ENCODE data around the gene APIP.

The APIP gene

DNA sequence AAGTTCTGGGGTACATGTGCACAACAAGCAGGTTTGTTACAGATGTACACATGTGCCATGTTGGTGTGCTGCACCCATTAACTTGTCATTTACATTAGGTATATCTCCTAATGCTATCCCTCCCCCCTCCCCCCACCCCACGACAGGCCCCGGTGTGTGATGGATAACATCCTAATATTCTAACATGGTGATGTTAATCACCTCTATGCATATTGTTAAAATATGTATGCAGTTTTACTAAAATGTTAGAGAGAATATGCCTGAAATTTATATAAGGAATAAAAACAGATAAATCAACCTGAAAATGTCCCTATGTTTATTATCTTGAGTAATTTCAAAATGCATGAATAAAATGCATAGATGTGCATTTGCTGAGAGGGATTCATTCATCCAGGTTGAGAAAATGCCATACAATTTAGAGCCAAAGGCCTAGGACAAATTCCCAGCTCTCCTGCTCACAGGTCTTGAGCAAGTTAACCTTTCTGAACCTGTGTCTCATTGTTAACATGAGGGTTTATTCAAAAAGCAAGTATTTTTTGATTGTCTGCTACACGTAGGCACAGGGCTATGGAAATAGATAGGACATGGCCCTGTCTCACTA is 38.7 kb downstream of the APIP start:
- no peak for DNase-seq

- DNase-seq, result no peak
Observed at GRCh38 chr11:34874202-34874601, 42.0 kb downstream of the APIP start.

DNA sequence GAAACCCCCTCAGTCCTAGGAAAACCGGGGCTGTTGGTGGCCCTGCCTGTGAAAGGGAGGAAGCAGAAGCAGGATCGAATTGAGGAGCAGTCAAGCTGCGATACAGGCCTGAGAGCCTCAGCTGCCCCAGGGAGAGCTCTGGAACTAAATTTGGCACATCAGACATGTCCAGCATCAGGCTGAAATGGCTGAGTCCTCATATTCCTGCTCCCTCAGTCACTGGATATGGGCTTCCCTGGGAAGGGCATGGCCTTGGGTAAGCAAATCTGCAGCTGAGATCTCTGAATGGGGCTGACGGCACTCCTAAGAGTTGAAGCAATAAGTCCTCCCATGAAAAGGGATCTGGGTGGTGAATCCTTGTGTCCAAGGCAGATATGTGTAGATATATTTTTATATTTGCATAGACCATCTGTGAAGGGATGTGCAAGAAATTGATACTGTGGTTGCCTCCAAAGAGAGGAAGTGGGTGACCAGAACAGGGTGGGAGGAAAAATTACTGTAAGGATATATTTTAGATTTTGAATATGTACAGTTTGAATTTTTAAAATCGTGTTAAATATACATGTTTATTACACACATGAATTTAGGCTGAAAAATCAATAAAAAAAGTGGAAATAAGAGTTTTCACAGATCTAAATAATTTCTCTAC is 45.5 kb downstream of the APIP start:
- DNase-seq, result no peak

GRCh38 chr11:34869425-34869824 is 46.8 kb downstream of the APIP start:
- DNase-seq, result no peak

GRCh38 chr11:34866375-34866774 is 49.8 kb downstream of the APIP start:
- no peak for DNase-seq

DNA sequence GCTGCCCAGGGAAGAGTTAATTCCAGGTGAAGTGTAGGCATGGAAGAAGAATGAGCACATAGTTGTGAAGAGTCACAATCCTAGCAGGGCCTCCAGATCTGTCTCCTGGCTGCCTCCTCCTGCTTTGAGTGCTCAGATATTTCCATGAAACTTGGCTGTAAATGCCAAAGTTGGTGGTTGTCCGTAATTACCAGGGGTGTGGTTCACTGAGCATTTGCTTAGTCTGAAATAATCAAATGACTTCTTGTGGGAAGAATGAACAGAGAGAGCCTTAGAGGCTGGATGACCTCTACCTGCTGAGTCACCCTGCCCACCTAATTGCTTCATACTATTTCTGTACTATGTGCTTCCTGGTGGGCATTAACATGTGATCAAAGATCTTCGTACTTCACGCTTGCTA is 50.9 kb downstream of the APIP start:
- DNase-seq, result no peak

- no peak for DNase-seq
Observed at GRCh38 chr11:34864424-34864823, 51.8 kb downstream of the APIP start.

GRCh38 chr11:34863048-34863447 is 53.1 kb downstream of the APIP start:
- no peak for DNase-seq

- no peak for DNase-seq
Observed at GRCh38 chr11:34860518-34860917, 55.7 kb downstream of the APIP start.

DNA sequence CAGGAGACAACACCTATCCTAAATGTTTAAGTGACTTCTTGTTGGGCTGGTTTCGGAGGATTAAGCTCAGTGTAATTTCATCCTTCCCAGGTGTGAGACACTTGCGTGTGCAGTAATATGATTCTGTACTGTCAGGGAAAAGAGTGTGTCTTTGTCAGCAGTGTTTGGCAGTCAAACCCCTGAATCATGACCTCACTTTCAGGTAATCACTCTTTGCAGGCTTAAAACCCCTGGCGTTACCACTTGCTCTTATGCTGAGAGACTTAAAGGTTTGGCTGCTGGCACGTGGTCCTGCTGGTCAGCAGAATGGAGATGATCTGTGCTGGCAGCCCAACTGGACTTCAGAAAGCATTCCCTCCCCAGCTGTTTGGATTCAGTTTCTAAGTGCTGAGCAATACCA is 56.1 kb downstream of the APIP start:
- no peak for DNase-seq

- DNase-seq, result no peak
Observed at GRCh38 chr11:34859496-34859895, 56.7 kb downstream of the APIP start.

GRCh38 chr11:34857463-34857862 is 58.7 kb downstream of the APIP start:
- no peak for DNase-seq

DNA sequence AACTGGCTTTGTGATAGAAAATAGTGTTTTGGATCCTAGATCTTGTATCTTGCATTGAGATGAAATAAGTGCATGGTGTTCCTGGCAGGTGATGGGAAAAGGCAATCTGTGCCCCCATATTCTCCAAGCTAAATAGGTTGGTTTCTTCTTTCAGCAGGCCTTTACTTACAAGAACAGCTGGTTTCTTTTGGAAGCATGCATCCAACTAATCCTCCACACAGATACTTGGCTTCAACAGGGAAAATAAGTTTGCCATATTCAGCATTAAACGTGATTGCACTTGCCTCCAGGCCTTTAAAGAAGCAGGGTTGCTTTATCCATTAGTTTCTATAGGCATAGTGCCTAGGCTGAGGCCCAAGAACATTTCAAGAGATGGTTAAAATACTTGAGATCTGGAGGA is 59.9 kb downstream of the APIP start:
- no peak for DNase-seq

GRCh38 chr11:34855754-34856095 is 60.5 kb downstream of the APIP start:
- DNase-seq, result no peak

DNA sequence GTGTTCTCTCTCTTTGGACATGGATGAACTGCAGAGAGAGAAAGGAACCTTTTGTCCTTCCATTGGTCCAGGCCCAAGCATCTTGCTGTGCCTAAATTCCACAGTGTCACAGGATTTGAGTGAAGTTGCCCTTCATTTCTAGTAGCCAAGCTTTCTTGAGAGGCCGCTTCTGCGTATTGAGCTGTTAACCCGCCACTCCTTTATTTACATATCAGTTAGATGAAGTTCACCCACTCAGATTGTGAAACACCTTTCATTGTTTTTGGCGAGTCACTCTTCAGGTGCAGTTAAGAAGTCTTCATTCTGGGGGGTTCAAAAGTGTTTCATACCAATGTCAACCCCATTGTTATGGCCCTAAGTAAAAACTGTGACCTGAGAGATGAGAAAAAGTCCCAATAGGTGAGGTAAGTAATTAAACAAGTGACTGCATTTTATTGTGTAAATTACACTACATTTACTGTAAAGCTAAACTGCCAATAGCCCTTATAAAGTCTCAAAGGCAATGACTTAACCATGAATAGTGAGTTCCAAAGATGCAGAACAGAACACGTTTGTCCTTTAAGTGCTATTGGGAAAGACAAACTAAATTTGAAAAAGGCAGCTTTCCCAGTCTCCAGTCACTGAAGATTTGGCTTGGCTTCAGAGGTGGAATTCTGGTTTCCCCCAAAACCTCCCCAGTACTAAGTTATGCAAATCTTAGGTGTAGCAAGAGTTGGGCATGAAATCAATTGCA is 61.0 kb downstream of the APIP start:
- DNase-seq, result no peak

- DNase-seq, result no peak
Observed at GRCh38 chr11:34851916-34852315, 64.3 kb downstream of the APIP start.

DNA sequence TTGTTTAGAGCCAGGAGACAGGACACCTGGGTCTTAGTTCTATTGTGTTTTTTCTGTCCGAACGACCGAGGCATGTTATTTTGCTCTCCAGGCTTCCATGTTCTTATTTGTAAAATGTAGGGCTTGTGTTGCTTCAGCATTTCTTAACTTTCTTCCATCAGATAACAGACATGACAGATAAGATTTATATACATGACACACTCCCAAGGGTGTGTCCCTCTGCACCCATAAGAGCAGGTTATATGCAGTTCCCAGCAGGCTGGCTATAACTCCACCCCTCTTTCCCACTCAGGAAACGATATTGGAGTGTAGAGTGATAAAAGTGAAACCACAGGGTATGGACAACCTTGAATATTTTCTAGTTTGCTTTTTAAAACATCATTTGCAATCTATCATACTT is 65.8 kb downstream of the APIP start:
- no peak for DNase-seq

- no peak for DNase-seq
Observed at GRCh38 chr11:34846467-34846866, 69.7 kb downstream of the APIP start.

DNA sequence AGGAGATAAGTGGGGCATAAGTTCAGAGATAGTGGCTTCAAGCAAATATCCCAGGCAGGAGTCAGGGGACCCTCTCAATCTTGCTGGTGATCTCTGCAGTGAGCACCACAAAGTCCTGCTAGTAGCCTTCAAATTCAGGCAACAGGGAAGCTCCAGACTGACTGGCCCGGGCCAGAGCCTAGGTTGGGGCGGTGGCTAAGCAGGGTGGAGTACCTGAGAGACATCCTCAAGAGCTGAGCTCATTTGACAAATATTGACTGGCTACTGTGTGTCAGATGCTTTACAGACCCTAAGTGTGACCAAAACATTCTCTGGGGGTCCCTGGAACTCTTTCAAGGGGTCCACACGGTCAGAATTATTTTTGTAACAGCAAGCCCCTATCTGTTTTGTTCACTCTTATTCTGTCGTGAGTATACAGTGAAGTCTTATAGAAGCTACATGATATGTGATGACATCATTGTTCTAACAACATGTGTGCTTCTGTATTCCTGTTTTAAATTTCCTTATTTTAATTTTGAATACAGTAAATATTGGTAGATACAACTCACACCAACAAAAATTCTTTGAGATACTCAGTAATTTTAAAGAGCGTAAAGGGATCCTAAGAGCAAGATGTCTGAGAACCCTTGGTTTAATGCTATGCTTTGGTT is 71.6 kb downstream of the APIP start:
- no peak for DNase-seq

- DNase-seq, result no peak
Observed at GRCh38 chr11:34843271-34843670, 72.9 kb downstream of the APIP start.

DNA sequence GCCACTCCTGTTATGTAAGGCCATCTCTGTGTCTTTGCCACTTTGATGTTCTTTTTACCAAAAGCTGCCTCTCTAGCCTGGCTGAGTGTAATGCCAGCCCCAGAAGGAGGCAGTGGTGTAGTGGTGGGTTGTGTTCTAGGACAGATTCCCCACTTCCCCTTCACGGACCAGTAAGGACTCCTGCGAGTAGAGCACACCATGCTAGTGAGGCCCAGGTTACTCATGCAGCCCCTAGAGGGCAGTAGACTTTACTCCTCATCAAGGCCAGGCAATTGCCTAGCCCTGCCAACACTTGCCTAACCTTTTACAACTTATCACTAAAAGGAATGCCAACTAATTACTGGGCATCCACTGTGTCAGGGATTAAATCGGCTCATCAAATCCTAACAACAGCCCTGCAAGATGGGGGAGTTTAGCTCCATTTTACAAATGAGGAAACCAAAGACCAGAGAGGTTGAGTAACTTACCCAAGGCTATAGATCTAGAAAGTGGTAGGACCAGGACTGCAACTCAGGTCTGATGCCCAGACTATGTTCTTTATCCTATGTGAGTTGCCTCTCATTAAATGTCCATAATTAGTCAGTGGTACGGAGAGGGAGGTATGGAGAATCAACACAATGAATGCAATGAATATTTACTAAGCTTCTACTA is 75.3 kb downstream of the APIP start:
- DNase-seq, result no peak

DNA sequence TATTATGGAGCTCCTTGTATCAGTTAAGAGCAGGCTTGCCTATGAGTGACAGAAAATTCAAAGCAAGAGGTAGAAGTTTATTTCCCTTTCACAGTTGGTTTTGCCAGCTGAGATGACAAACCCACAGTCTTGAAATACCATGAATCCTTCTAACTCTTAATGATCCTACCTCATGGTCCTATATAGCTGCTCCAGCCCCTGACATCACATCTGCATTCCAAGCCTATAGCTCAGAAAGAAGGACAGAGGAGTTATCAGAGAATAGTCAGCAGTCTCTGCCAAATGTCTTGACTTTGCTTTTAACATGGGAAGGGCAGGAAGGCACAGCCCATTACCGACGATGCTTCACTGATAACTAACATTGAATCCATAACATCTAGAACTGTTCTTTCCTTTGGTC is 76.2 kb downstream of the APIP start:
- no peak for DNase-seq
